GM10847 (cell line): ENCODE data around the gene MATK.

Source experiments
- POLR2A ChIP-seq: IDR thresholded peaks from 2 replicates; pipeline ENCODE4 v1.6.1; 2011; ENCODE audit not compliant: insufficient read length; ENCODE audit errors: extremely low read depth

The MATK gene

GRCh38 chr19:3782330-3782729, 3.9 kb downstream of the MATK start:
- TF ChIP-seq POLR2A: no peak

GRCh38 chr19:3781603-3782002, 4.6 kb downstream of the MATK start:
- TF ChIP-seq POLR2A: no peak

- TF ChIP-seq POLR2A: no peak
Observed at GRCh38 chr19:3780786-3781304, 5.3 kb downstream of the MATK start.

- no peak for TF ChIP-seq POLR2A
Observed at GRCh38 chr19:3778899-3779723, 7.1 kb downstream of the MATK start.

- TF ChIP-seq POLR2A: no peak
Observed at GRCh38 chr19:3778104-3778867, 7.9 kb downstream of the MATK start.

GRCh38 chr19:3776479-3777040, 9.6 kb downstream of the MATK start:
- TF ChIP-seq POLR2A: no peak

GRCh38 chr19:3775831-3776230, 10.3 kb downstream of the MATK start:
- no peak for TF ChIP-seq POLR2A

GRCh38 chr19:3775374-3775711, 10.8 kb downstream of the MATK start:
- TF ChIP-seq POLR2A: no peak

- no peak for TF ChIP-seq POLR2A
Observed at GRCh38 chr19:3774621-3775373, 11.4 kb downstream of the MATK start.

- TF ChIP-seq POLR2A: no peak
Observed at GRCh38 chr19:3773814-3774515, 12.2 kb downstream of the MATK start.

GRCh38 chr19:3771906-3772455, 14.2 kb downstream of the MATK start, which contains the start of gene RAX2:
Gene RAX2 (minus strand): TSS chr19:3772228. CDS start chr19:3771742, 486 bp downstream.
- TF ChIP-seq POLR2A: no peak

- TF ChIP-seq POLR2A: no peak
Observed at GRCh38 chr19:3771000-3771905, 14.9 kb downstream of the MATK start.
